ENCODE data around the gene AHNAK2.

DNA sequence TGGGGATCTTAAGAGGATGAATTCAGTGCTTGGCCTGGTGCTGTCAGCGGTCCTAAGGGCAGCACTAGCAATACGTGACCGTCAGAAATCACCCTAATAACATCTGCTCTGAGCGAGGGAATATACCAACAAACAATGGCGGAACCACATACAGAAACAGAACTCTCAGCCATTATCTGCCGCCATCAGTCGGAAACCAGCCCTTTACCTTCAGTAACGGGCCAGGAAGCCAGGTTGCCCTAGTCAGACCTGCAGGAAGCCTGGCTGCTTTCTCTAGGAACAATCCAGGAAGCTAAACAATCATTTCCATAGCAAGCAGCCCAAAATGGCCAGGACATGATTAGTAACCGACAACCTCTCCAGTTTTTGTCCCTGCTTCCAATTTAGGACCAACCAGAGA is 37.1 kb upstream of the AHNAK2 start:
- TF ChIP-seq WHSC1 (IDR thresholded peaks at IDR 0.05; ENCODE audit: low read length) (no peak), NBN (IDR thresholded peaks at IDR 0.05; ENCODE audit: low read depth) (no peak), JUN (IDR thresholded peaks at IDR 0.05; ENCODE audit: borderline replicate concordance, low read depth, low read length) (no peak), JUN (CRISPR knock-in tag; IDR thresholded peaks at IDR 0.05; ENCODE audit: borderline replicate concordance) (no peak), ZBTB8A (IDR thresholded peaks at IDR 0.05; ENCODE audit: partially characterized antibody) (no peak), ZBED1 (IDR thresholded peaks at IDR 0.05) (no peak)
- TF ChIP-seq, protein P1, sequence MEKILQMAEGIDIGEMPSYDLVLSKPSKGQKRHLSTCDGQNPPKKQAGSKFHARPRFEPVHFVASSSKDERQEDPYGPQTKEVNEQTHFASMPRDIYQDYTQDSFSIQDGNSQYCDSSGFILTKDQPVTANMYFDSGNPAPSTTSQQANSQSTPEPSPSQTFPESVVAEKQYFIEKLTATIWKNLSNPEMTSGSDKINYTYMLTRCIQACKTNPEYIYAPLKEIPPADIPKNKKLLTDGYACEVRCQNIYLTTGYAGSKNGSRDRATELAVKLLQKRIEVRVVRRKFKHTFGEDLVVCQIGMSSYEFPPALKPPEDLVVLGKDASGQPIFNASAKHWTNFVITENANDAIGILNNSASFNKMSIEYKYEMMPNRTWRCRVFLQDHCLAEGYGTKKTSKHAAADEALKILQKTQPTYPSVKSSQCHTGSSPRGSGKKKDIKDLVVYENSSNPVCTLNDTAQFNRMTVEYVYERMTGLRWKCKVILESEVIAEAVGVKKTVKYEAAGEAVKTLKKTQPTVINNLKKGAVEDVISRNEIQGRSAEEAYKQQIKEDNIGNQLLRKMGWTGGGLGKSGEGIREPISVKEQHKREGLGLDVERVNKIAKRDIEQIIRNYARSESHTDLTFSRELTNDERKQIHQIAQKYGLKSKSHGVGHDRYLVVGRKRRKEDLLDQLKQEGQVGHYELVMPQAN (IDR thresholded peaks at IDR 0.05; ENCODE audit: borderline replicate concordance): no peak

All from K562 (cell line).